Fibroblast of lung (primary cell): ENCODE results near the gene TGFBR3. TPM values are rescaled to one million over a fixed set of nuclear protein-coding genes. Genes with fewer than 3 reads are reported as not detected.
A peak's percentile ranks its signal among the peaks of the same experiment; 100 is the strongest.

Source experiments
- DNase-seq, 2 donors: peaks; one replicate each; pipeline versions ENCODE4 v3.0.0 to v3.0.0-alpha.2; 2010; ENCODE audit warnings: low read depth in 2 of 2
- H2AFZ ChIP-seq: 2 replicates; pipeline ENCODE4 v1.5.1; 2012; ENCODE audit warnings: low read length, control low read depth, inconsistent platforms
- H3K27ac ChIP-seq: 2 replicates; pipeline ENCODE4 v1.5.1; 2011; ENCODE audit warnings: low read length, control low read depth; ENCODE audit not compliant: insufficient read depth
- H3K27me3 ChIP-seq: 2 replicates; pipeline ENCODE4 v1.5.1; 2011; ENCODE audit warnings: mild to moderate bottlenecking, low read length; ENCODE audit not compliant: control insufficient read depth, insufficient read depth
- H3K36me3 ChIP-seq: 2 replicates; pipeline ENCODE4 v1.5.1; 2011; ENCODE audit warnings: low read length; ENCODE audit not compliant: control insufficient read depth, insufficient read depth
- H3K4me1 ChIP-seq: 2 replicates; pipeline ENCODE4 v1.5.1; 2011; ENCODE audit warnings: low read length; ENCODE audit not compliant: control insufficient read depth, insufficient read depth; ENCODE audit errors: extremely low read depth
- H3K4me2 ChIP-seq: 2 replicates; pipeline ENCODE4 v1.5.1; 2011; ENCODE audit warnings: low read length, control low read depth; ENCODE audit not compliant: insufficient read depth; ENCODE audit errors: extremely low read depth
- H3K4me3 ChIP-seq, 4 experiments: fragments of 200-600 bp in 1 of 4; sonication (generic) in 1 of 4; replicated peaks in 1 of 4; 2 replicates each; pipeline ENCODE4 v1.5.1; 2011 to 2016; ENCODE audit warnings: low read length in 4 of 4, low read depth in 3 of 4, mild to moderate bottlenecking in 3 of 4, control low read depth in 2 of 4, inconsistent platforms in 1 of 4, mixed read lengths in 1 of 4; ENCODE audit not compliant: insufficient read depth in 1 of 4; ENCODE audit errors: control extremely low read depth in 1 of 4
- H3K79me2 ChIP-seq: 2 replicates; pipeline ENCODE4 v1.5.1; 2012; ENCODE audit warnings: mild to moderate bottlenecking, low read length, inconsistent platforms; ENCODE audit not compliant: control insufficient read depth, insufficient read depth
- H3K9ac ChIP-seq: 2 replicates; pipeline ENCODE4 v1.5.1; 2011; ENCODE audit warnings: mild to moderate bottlenecking, low read length, control low read depth; ENCODE audit not compliant: insufficient read depth
- H3K9me3 ChIP-seq: 2 replicates; pipeline ENCODE4 v1.5.1; 2012; ENCODE audit warnings: low read depth, low read length; ENCODE audit not compliant: control insufficient read depth, insufficient read depth
- H4K20me1 ChIP-seq: 2 replicates; pipeline ENCODE4 v1.5.1; 2011; ENCODE audit warnings: low read length; ENCODE audit not compliant: control insufficient read depth, insufficient read depth; ENCODE audit errors: extremely low read depth
- EZH2 ChIP-seq: IDR thresholded peaks from 2 replicates; pipeline ENCODE4 v1.5.1; 2012; ENCODE audit warnings: low read length, control low read depth, mild to moderate bottlenecking; ENCODE audit errors: missing control alignments
- polyA plus RNA-seq, 2 donors: library from polyadenylated mRNA; depleted of rRNA in 1 of 2; stranded (reverse) in 1 of 2; unstranded in 1 of 2; fragments of >200 nt; gene quantifications; 2 replicates each; pipeline ENCODE4 v1.2.1, GENCODE V29; 2011 to 2012; ENCODE audit warnings: missing spikeins in 1 of 2
- total RNA-seq: library from RNA; depleted of rRNA; stranded (reverse); fragments of >200 nt; gene quantifications from 2 replicates; pipeline ENCODE4 v1.2.1, GENCODE V29; 2014
- TF ChIP-seq, protein P1 (sequence below), 2 donors: IDR thresholded peaks in 1 of 2; conservative IDR thresholded peaks in 1 of 2; 1 replicate in 1 of 2; 2 replicates in 1 of 2; pipeline ENCODE4 v1.5.1; 2011 to 2012; ENCODE audit warnings: low read length in 2 of 2, control low read depth in 1 of 2, inconsistent platforms in 1 of 2, low read depth in 1 of 2, mild to moderate bottlenecking in 1 of 2

TGFBR3 gene
- total and polyA plus RNA-seq, 2 donors (not counting 1 experiment from before 2014, with no cell fraction given) = 68.3 to 98.1 TPM

DNA sequence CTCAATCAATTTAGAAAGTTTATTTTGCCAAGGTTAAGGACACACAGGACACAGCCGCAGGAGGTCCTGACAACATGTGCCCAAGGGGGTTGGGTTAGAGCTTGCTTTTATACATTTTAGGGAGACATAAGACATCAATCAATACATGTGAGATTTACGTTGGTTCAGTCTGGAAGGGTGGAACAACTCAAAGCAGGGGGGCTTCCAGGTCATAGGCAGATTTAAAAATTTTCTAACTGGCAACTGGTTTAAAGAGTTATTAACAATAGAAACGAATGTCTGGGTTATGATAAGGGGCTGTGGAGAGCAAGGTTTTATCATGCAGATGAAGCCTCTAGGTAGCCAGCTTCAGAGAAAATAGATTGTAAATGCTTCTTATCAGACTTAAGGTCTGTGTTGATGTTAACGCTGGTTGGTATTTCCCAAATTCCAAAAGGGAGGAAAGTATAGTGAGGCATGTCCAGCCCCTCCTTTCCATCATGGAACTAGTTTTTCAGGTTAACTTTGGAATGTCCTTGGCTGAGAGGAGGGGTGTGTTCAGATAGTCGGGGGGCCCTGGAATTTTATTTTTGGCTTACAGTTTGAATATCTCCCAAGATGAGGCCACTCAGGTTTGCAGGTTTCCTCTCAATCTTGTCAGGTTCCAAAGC, 31.0 kb upstream of the TGFBR3 start:
- no peak for TF ChIP-seq EZH2
- TF ChIP-seq, protein P1, sequence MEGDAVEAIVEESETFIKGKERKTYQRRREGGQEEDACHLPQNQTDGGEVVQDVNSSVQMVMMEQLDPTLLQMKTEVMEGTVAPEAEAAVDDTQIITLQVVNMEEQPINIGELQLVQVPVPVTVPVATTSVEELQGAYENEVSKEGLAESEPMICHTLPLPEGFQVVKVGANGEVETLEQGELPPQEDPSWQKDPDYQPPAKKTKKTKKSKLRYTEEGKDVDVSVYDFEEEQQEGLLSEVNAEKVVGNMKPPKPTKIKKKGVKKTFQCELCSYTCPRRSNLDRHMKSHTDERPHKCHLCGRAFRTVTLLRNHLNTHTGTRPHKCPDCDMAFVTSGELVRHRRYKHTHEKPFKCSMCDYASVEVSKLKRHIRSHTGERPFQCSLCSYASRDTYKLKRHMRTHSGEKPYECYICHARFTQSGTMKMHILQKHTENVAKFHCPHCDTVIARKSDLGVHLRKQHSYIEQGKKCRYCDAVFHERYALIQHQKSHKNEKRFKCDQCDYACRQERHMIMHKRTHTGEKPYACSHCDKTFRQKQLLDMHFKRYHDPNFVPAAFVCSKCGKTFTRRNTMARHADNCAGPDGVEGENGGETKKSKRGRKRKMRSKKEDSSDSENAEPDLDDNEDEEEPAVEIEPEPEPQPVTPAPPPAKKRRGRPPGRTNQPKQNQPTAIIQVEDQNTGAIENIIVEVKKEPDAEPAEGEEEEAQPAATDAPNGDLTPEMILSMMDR (conservative IDR thresholded peaks at IDR 0.05 in 1 of 2, IDR thresholded peaks at IDR 0.05 in 1 of 2; ENCODE audit: low read depth in 1 of 2, low read length in 2 of 2) = no peak
- no peak overlapping the region for H3K27ac ChIP-seq
- no peak for DNase-seq

DNA sequence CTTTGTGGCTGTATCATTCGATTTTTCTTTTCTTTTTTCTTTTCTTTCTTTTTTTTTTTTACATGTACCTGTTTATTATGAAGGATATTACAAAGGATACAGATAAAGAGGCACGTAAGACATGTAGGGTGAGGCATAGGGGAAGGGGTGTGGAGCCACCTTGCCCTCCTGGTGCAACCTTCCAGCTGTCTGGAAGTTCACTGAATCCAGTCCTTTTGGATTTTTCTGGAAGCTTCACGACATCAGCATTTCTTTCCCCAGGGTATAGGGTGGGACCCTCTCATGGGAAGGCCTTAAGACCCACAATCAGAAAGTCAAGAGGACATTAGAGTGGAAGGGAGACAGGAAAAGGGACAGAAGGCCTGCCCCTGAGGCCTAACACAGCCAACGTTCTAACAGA, 30.1 kb upstream of the TGFBR3 start:
- Histone ChIP-seq H3K27ac (no peak overlapping the region), H3K4me1 (peaks cover 3% of the 10 kb centered on the region), H3K4me2 (no peak overlapping the region), H3K79me2 (no peaks in the 10 kb centered on the region), H3K9ac (no peak overlapping the region), H4K20me1 (no peaks in the 10 kb centered on the region), H3K36me3 (no peaks in the 10 kb centered on the region), H3K4me3 (no peak overlapping the region), H2AFZ (no peak overlapping the region), H3K27me3 (no peaks in the 10 kb centered on the region), H3K9me3 (no peaks in the 10 kb centered on the region)
- TF ChIP-seq, protein P1 (conservative IDR thresholded peaks at IDR 0.05 in 1 of 2, IDR thresholded peaks at IDR 0.05 in 1 of 2; ENCODE audit: low read depth in 1 of 2, low read length in 2 of 2) = no peak
- TF ChIP-seq EZH2 = no peak
- no peak for DNase-seq

More for the DNA sequence above, 31.0 kb upstream of the TGFBR3 start:
- no peaks in the 10 kb centered on the region for H3K79me2 ChIP-seq
- H3K27me3 ChIP-seq = no peaks in the 10 kb centered on the region
- no peak overlapping the region for H3K4me3 ChIP-seq
- H3K9ac ChIP-seq = no peak overlapping the region
- peaks cover 3% of the 10 kb centered on the region for H3K4me1 ChIP-seq
- no peaks in the 10 kb centered on the region for H3K36me3 ChIP-seq
- no peak overlapping the region for H3K4me2 ChIP-seq
- H3K9me3 ChIP-seq = no peaks in the 10 kb centered on the region
- H4K20me1 ChIP-seq = no peaks in the 10 kb centered on the region
- no peak overlapping the region for H2AFZ ChIP-seq

GRCh38 chr1:91913018-91913417, 27.1 kb upstream of the TGFBR3 start:
- Histone ChIP-seq H3K4me2 (no peak overlapping the region), H3K9me3 (no peaks in the 10 kb centered on the region), H4K20me1 (no peaks in the 10 kb centered on the region), H3K9ac (no peak overlapping the region), H3K27ac (no peak overlapping the region), H3K36me3 (no peaks in the 10 kb centered on the region), H3K27me3 (no peaks in the 10 kb centered on the region), H3K4me1 (peaks cover 3% of the 10 kb centered on the region), H3K4me3 (no peak overlapping the region), H3K79me2 (no peaks in the 10 kb centered on the region), H2AFZ (no peak overlapping the region)
- TF ChIP-seq, protein P1 (conservative IDR thresholded peaks at IDR 0.05 in 1 of 2, IDR thresholded peaks at IDR 0.05 in 1 of 2; ENCODE audit: low read depth in 1 of 2, low read length in 2 of 2) = no peak
- no peak for TF ChIP-seq EZH2
- DNase-seq = peak in 1 of 2 donors; percentile 35
